ENCODE data around the gene PLAC8L1.
"Not testable (repeated sequence)": the region's sequence is repeated elsewhere in the genome, so short reads cannot be mapped to it uniquely, and the experiment has no call there.

Gene PLAC8L1, protein sequence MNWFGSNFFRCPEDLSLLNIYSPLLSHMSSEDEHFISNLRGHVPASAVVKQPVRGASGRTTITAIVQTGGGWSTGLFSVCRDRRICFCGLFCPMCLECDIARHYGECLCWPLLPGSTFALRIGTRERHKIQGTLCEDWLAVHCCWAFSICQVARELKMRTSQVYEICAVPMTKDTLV

DNA sequence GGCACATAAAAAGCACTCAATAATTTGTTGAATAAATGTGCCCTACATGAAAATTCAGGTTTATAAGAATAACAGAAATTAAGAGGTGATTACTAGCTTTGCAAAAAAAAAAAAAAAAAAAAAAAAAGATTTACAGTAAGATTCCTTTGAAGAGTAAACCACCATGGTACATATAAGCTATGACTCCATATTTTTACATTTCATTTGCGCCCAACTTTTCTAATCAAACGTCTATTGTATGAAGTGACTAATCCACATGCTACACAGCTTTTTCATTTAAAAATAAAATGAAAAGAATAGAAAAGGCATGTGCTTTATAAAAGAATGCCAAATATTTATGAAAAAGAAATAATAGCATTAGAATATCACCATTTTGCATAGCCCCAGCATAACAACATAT lies at the start of gene PLAC8L1:
Gene PLAC8L1, minus strand, starts transcription at position 101 of the 400 bp plus-strand sequence. CDS start 1,266 bp downstream, outside the sequence.
- DNase-seq = no peak

DNA sequence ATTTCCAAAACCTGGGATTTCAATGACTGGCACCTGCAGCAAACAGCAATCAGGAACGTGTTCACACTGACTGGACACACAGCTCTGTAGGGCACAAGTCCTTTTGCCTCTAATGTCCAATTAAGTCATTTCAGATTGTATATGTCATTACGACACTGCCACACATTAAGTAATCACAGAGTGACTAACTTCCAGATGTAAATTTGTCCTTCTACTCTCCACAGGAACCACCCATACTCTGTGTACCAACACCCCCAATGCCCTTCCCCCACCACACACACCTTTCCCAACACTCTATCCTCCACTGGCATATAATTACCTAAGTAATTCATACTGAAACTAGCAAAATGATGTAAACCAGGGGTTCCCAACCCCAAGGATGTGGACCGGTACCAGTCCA lies 46.6 kb upstream of the PLAC8L1 start:
- no peak for DNase-seq

DNA sequence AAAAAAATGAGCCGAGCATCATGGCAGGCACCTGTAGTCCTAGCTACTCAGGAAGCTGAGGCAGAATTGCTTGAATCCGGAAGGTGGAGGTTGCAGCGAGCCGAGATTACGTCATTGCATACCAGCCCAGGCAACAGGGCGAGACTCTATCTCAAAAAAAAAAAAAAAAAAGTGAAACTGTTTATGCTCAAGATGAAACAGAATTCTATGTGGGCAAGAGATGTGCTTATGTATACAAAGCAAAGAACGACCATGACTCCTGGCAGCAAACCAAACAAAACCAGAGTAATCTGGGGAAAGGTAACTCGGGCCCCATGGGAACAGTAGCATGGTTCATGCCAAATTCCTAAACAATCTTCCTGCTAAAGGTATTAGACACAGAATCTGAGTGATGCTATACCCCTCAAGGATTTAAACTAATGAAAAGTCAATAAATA lies 32.6 kb upstream of the PLAC8L1 start:
- DNase-seq = no peak

DNA sequence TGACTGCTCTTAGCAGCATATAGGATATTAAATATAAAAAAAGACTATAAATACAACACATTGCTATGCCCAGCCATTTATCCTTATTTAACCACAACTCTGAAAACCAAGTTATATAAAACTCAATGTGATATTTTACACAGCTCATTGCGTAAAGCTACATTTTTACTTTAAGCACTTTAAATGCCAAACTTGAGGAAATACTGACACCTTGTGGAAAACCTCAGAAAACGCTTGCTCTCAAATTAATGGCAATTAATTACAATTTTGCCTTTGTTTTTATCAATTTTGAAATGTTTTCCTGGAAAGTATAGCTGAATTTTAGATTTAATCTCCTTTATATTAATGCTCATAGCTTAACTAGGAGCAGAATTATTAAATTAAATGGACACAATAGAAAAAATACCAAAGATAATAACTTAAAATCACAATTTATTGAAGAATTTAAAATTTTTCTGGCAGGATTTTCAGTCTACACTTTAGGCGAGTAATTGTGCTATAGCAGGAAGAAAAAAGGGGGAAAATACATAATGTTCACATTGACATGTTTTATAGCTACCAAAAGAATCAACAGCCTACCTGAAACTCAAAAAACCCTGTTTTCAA lies 25.2 kb upstream of the PLAC8L1 start:
- peak in 1 of 2 donors; percentile 11 for DNase-seq

DNA sequence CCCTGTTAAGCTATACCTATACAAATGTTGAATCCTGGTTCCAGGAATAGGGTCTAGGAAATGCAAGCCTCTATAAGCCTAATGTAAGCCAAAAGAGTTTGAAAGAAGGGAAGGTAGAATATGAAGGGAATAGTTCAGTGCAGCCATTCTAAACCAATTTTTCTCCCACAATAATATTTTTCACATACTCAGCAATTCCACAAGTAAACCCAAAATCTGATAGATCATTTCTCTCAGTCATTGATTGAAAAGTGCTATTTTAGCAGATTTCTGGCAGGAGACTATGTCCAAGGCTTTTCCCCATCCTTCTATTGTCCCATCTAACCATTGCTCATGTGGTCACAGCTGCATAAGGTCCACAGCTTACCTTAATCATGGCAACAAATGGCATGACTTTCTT lies 20.7 kb upstream of the PLAC8L1 start:
- DNase-seq = no peak

DNA sequence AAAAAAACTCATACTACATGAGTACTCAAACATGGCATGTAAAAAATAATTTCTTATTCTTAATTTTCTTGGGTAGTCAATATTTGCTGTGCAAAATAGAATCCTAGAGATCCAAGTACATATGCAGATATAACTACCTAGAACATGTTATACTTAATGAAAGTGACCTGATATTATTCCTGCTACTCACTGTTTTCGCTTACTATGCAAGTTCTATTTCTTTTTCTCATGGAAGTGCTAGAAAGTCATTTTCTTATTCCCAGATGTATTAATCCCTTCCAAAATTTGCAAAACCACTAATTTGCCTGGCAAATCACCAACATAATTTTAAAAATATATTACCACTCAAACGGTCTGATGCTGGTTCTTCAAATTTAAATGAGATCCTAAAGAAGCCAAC lies 19.2 kb upstream of the PLAC8L1 start:
- no peak for DNase-seq

DNA sequence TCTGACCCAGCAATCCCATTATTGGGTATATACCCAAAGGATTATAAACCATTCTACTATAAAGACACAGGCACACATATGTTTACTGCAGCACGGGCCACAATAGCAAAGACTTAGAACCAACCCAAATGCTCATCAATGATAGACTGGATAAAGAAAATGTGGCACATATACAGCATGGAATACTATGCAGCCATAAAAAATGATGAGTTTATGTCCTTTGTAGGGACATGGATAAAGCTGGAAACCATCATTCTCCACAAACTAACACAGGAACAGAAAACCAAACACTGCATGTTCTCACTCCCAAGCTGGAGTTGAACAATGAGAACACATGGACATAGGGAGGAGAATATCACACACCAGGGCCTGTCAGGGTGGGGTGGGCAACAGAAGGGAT lies 16.1 kb upstream of the PLAC8L1 start:
- DNase-seq = not testable (repeated sequence)

DNA sequence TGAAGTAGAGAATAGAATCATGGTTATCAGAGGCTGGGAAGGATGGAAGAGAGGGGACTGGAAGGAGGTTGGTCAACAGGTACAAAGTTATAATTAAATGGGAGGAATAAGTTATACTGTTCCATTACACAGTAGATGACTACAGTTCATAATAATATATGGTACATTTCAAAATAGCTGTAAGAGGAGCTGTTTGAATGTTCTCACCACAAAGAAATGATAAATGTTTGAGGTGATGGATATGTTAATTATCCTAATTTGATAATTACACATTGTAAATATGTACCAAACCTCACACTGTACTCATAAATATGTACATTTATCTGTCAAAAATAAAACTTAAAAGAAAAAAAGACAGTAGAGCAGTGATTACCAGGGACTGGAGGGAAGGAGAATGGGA lies 12.9 kb upstream of the PLAC8L1 start:
- no peak for DNase-seq

DNA sequence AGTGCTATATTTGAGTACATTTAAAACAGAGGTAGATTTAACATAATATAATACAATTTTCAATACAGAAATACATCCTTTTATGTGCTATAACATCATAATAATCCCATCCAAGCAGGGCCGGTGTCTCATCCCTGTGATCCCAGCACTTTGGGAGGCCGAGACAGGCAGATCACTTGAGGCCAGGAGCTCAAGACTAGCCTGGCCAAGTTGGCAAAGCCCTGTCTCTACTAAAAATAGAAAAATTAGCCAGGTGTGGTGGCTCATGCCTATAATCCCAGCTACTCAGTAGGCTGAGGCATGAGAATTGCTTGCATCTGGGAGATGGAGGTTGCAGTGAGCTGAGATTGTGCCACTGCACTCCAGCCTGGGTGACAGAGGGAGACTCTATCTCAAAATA lies 11.8 kb upstream of the PLAC8L1 start:
- not testable (repeated sequence) for DNase-seq

DNA sequence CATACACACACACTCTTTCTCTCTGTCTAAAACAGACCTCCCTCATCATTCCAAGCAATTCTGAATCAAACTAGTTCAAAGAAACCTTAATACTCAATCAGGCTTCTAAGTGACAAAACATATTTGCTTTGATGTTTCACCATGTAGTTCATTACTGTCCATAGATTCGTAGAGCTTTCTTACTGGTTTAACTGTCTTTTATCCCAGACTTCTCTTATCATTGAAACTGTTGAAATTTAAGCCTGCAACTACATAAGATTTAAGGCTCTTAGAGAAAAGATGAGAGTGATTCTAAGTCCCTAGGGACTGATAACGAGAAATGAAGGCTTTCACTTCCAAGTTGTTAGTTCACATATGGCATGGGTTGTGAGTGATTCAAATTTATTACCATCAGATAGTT lies 11.0 kb upstream of the PLAC8L1 start:
- DNase-seq = no peak

DNA sequence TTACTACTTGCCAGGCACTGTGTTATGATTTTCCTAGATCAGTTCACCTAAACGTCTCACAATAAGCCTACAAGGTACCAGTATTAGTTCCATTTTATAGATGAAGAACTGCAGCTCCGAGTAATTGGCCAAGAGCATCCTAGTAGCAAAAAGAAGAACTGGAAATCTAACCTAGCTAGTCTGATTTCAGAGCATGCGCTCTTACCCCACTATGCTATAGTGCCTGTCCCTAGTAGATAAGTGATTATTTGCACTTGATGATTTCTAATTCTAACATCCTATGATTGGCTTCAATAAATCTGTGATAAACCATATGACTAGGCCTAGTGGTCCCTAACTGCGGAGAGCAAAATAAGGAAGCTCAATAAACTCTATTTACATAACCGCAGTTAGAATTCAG lies 7.1 kb upstream of the PLAC8L1 start:
- DNase-seq = no peak

DNA sequence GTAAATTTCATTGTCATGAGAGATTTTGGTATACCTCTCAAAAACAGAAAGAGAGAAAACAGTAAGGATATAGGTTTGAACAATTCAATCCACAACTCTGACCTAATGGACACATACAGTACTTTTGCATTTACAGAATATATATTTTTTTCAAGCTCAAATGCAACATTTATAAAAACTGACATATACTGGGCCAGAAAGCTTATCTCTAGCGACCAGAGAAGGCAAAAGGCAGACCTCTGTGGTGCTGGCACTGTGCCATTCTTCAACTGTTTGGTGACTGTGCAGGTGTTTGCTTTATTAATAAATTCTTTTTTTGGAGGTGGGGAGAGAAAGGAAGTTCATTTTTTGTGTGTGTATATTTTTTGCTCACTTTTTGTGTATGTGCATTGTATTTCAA lies 6.0 kb upstream of the PLAC8L1 start:
- DNase-seq = no peak

DNA sequence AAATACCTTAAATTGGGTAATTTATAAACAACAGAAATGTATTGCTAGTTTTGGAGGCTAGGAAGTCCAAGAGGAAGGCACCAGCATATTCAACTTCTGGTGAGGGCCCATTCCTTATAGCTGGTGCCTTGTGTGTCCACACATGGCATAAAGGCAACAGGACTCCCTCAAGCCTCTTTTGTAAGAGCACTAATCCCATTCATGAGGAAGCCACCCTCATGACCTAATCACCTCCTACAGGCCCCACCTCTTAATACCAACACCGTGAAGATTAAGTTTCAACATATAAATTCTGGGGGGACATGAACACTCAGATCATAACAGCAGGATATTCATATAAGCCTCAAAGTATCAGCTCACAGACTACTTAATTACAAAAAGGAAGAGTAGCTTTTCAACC lies 4.0 kb upstream of the PLAC8L1 start:
- no peak for DNase-seq

DNA sequence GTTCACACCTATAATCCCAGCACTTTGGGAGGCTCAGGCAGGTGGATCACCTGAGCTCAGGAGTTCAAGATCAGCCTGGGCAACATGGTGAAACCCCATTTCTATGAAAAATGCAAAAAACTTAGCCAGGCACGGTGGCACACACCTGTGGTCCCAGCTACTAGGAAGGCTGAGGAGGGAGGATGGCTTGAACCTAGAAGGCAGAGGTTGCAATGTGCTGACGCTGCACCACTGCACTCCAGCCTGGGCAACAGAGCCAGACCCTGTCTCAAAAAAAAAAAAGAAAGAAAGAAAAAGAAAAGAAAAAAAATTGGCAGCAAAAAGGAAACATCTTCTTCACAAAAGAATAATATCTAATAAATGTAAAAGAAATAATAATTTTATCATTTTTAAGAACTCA lies 3.5 kb upstream of the PLAC8L1 start:
- not testable (repeated sequence) for DNase-seq

DNA sequence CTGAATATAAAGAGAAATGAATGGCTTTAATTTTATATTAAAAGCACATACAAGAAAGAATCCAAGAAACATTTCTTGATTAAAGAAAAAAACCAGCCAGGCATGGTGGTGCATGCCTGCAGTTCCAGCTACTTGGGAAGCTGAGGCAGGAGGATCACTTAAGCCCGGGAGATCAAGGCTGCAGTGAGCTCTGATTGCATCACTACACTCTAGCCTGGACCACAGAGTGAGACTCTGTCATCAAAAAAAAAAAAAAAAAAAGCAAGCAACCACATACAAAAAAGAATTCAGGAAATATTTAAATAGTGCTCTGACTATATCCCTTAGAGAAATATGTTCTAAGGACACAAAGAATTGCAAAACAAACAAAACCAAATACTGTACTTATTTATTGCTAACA lies 2.5 kb upstream of the PLAC8L1 start:
- no peak for DNase-seq

DNA sequence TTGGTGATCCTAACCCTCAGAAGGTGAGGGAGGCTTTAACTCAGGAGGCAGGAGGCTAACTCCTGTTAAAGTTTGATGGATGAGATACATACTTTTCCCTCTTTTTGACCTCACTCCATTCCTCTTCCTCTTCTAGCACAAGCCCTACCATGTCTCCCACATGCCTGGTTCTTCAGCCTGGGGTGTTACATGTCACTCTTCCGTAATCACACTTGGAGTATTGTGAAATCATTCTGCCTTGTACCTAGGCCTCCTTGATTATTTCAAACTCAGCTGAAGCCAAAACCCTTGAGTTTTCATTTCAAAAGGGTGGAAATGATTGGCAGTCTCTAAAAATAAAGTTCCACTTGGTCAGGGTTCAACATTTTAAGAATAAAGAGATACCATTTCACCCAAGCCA lies 1.8 kb downstream of the PLAC8L1 start:
- DNase-seq = no peak

DNA sequence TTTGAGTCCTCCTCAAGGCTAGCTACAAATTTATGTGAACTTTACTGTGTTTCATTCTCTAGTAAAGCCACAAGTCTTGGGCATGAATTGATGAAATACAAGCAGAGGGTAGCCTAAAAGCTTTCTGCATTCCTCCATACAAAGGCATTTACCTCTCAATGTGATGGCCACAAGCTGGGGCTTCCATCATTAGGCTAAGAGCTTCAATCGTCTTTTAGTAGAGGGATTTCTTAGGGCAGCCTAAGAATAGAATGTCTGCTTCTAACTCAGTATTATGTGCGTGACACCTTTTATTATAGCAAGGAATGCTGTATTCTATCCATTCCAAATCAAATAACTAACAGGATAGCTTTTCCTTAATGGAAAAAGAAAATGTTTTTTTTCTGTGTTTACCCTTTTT lies 3.7 kb downstream of the PLAC8L1 start:
- DNase-seq = no peak

DNA sequence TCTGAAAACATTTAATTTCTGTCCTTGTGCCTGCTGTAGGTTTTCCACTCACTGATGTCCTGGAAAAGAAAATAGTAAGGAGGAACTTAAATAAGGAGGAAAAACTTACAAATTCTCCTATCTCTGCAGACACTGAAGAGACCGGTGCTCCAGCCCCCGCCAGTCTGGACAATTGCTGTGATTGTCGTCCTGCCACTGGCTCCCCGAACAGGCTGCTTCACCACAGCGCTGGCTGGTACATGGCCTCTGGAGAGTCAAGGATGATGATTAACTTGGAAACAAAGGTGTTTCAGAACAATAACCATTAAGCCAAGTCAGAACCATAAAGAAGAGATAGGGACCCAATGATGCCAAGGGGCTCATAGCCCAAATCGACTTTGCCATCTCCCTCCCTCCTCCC lies 7.3 kb downstream of the PLAC8L1 start:
- no peak for DNase-seq

DNA sequence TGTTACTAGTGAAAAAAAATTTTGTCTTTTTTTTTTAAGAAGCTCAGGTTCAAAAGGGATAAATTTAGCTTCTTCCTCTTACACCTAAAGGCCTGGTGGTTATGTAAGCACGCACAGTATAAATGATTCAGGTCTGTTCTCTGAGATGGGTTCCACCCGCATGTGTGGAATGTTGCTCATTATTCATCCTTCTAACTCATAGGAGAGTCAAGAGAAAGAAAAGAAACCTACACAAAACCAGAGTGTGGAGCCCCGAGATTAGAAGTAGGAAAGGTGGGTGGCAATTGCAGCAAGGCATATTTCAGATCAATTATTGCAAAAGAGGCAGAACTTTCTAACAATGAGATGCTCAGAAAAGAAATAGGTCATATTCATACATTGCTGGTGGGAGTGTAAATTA lies 13.5 kb downstream of the PLAC8L1 start:
- no peak for DNase-seq

DNA sequence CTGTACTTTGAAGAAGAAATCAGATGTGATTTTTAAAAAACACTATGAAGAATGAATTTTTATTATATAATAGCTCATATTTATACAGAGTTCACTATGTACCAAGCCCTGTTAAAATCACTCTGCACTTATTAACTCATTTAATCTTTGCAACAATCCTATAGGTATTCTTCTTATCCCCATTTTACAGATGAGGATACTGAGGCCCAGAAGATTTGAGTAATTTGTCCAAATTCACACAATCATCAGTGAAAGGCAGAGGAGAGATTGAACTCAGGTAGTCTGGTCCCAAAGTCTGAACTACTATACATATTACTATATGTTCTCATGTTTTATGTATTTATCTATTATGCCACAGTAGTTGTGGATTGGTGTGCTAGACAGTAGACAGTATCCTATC lies 16.1 kb downstream of the PLAC8L1 start:
- no peak for DNase-seq

DNA sequence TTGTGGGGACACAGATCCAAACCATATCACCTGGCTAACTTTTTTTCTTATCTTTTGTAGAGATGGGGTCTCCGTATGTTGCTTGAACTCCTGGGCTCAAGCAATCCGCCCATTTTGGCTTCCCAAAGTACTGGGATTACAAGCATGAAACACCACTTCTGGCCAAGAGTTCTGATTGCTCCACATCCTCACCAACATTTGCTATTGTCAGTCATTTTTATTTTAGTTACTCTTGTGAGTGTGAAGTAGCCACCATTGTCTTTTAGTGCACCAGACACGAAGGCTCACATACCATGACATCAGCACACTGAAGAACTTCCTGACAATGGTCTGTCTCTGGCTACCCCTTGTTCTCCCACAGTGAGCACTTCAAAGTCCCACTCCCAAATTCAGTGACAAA lies 17.3 kb downstream of the PLAC8L1 start:
- DNase-seq = no peak

DNA sequence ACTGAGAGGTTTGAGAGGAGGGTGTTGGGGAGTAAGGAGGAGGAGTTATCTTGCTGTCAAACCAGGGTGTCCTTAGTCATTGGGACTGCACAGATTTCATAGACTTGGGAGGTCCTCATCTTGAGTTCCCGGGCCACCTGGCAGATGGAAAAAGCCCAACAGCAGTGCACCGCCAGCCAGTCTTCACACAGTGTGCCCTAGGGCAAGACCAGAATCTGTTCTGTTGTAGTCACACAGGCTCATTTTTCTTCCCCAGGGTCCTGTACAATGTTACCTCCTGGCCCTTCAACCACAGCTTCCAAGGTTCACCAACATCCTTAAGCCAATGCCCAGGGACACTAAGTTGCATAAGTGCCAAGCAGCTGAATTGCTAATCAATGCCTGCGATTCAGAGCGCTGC lies 21.0 kb downstream of the PLAC8L1 start:
- DNase-seq = no peak

DNA sequence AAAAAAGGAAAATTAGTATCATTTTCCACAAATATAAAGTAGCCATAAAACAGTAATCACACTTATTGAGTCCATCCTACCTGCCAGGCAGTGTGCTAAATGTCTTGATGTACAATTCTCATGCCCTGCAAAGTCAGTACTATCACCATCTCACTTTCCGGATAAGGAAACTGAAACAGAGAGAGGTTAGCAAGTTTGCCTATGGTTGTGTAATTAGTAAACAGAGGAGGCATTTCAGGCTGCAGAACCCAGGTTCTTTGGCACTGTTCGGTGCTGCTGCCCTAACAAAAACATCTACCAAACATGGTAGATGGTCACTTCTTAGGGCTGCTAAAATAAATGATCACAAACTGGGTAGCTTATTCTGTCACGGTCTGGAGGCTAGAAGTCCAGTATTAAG lies 22.6 kb downstream of the PLAC8L1 start:
- no peak for DNase-seq

DNA sequence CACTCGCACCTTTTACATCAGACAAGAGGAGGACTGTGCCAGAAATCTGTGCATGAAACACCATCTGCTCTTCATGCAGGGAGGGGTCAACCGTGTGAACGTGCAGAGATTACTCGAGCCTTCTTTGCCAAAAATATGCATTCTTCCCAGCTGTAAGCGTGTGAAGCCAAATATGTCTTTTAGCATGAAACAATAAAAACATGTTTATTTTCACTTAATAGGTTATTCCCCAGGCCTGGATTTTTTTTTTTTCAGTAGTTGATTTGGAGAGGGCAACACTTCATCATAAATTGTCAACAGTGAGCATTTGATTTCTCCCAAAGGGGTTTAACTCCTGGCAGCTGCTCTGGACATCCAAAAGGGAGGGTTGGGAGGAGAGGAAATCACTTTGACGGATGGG lies 23.8 kb downstream of the PLAC8L1 start:
- DNase-seq = no peak

DNA sequence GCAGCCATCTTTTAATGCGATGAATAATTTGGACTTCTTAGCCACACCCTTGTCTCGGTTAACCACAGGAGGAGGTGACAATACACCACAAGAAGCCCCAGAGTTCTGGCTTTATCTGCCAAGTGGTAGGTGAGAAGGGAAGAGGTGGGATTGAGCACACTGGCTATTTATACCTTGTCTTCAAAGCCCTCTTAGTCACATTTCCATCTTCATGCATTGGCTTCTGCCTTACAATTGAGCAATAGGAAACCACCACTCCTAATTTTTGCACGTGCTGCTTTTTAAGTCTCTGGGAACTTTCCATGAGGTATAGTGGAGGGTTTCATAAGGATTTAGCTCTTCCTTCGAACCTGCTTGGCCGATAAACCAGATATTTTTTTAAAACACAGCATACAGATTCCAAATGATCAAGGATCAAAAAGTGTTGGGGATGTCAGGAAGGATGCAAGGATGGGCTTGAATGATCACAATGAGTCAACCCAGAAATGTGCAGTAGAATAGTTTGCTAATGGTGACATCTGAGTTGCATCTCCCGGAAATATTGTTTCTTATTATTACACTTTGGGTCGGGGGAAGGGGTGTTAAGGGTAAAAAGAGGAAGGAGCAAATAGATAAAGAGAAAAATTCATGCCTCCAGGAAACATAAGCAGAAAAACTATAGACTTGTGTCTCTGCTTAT lies 25.5 kb downstream of the PLAC8L1 start:
- no peak for DNase-seq
